Stimulated activated CD4-positive, alpha-beta T cell treated with anti-CD3 and anti-CD28 coated beads, TNF-alpha, amount 100 ng/mL, for 4 hours (primary cell): ENCODE results near the gene RP9.
"Not testable (repeated sequence)": the region's sequence is repeated elsewhere in the genome, so short reads cannot be mapped to it uniquely, and the experiment has no call there.

Source experiments
- DNase-seq, 3 experiments: peaks; one replicate each; pipeline ENCODE4 v3.0.0-alpha.2; 2020; ENCODE audit warnings: low read depth in 3 of 3

Gene RP9

DNA sequence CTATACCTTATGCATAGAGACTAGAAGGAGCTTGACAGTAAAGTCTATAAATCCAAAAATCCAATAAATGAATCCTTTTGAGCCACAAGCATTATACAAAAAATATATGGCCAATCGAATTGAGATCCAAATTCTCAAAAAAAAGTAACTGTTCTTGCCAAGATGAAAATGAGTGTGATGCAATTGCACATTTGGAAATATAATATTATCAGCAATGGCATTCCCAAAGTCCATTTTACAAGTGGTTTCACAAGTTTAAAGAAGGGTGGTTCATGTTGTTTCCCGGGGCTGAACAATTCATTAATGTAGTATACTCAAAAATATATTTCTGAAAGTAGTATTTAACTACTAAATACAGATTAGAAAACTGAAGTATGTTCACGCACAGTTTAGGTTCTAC, 7.3 kb downstream of the RP9 start:
- DNase-seq = no peak

DNA sequence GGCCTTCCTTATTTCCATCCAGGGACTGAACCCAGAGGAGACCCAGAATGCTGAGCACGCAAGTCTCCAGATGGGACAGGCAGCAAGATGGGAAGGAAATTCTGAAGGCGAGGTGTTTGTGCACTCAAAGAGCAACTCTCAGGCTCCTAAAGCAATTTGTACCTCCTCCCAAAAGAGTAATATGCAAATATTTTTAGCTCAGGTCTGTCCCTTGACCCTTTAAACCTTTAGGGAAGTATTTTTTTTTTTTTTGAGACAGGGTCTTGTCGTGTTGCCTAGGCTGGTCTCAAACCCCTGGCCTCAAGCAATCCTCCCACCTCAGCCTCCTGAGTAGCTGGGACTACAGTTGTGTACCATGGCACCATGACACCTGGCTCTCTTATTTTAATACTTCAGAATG, 8.4 kb downstream of the RP9 start:
- DNase-seq = no peak

DNA sequence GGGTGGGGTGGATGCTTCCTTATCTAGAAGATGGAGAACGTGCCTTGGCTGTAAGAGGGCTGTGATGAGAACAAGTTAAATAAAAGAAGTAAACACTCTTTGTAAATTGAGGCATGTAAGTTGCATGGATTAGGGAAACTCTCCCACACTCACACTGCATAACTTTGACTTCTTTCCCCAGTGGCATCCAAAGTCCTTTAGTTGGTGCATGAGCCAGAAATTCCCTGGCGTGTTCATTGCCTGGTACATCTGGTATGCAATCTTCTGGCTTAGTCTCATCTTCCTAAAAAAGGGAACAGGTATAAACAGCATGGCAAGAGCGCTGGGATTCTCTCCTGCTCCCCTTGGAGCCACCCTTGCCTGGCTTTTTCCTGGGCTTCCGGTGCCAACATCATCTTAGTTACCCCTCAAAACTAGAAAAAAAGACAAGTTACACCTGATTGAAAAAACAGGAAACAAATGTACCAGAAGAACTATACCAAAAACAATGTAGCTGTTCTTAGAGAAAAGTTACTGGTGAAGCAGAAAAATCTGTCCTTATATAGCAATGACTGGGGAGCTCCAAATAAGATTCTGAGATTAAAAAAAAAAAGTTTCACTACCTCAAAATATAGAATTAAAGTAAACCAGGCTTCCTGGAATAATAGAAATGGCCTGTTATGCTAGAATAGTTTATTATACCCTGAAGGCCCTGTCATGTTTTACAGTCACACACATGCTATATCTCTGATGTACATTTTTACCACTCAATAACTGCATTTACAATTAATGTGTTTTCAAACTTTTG, 9.9 kb downstream of the RP9 start:
- no peak for DNase-seq

DNA sequence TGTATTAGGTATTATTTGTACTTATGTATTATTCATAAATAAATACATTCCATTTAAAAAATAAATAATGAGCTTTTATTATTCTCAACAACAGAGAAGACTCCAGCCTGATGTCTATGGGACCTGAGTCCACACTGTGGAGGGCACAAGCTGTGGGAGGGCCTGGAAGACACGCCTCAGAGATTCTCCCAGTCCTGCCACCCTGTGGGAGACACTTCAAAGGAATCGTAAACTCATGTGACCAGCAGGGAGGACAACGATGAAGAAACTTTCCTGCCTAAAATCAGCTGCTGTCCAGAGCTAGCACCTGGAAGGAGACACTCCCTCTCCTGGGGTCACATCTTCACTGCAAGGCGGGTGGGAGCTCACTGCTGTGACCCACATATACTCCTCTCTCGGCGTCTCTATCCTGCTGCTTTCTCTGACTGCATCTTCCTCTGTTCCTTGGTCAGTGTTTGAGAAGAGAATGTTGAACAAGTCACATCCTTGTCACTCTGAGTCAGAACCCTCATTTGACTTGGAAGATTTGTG, 14.4 kb downstream of the RP9 start:
- not testable (repeated sequence) for DNase-seq

DNA sequence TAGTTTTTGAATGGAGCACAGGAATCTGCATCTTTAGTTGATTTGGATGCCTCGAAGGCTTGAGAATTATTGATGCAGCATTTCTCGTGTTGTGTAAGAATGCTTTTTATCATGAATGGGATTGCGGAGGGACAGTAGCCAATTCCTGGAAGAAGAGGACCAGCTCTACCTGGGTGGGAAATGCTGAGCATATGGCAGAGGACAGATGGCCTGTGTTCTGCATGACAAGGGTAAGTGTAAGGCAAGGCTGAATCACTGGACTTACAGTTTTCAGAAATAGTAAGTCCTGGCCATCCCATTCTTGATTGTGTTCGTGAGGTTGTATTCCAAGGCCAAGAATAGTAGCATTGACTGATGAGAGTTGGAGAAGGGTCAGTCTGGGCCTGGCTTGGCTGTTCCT, 15.9 kb downstream of the RP9 start:
- DNase-seq = no peak

DNA sequence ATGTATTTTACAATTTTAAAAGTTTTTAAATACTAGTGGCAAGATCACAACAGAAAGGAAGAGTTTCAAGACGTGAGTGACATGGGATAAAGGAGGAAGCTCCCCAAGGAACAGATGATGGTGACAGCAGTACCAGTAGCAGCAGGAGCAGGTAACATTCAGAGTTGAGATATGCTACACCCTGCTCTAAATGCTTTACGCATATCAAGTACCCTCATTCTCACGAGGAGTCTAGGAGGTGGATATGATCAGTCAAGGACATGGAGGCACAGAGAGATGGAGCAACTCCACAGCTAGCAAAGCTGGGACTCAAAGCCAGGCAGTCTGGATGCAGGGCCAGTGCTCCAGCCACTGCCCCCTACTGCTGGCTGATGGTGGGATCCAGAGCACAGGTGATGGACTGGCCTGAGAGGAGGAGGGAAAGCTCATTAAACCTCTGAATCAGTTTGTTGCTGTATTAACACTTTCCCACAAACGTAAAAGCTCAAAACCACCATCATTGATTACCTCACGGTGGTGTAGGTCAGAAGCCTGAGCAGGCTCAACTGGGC, 17.5 kb downstream of the RP9 start:
- DNase-seq = no peak

DNA sequence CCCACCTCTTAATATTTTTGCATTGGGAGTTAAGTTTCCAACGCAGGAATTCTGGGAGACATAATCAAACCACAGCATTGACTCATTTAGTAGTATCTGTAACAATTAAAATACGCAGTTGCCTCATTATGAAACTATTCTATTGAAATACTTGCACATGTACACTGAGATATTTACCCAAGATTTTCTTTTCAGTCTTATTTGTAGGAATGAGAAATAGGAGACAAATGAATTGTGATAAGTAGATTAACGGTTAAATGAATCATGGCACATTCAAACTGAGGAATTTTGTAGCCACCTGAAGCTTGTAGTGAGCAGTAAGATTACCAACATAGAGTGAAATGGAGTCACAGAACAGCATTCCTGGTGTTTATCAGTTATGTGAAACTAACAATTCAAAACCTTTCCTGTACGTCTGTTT, 18.1 kb downstream of the RP9 start:
- no peak for DNase-seq

DNA sequence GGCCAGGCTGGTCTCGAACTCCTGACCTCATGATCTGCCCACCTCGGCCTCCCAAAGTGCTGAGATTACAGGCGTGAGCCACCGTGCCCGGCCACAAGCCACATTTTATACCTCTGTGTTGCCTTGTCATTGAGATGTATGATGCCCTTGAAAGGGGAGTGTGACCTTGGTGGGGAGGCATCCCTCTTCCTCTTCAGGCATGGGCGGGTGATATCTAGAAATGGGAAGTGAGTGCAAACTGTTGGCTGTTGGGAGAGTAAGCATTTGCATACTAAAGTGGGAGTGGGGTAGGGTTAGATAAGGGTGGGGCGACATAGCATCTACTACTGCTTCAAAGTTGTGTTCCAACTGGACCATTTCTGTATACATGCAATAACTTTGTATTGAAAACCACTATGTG, 20.1 kb downstream of the RP9 start:
- no peak for DNase-seq

DNA sequence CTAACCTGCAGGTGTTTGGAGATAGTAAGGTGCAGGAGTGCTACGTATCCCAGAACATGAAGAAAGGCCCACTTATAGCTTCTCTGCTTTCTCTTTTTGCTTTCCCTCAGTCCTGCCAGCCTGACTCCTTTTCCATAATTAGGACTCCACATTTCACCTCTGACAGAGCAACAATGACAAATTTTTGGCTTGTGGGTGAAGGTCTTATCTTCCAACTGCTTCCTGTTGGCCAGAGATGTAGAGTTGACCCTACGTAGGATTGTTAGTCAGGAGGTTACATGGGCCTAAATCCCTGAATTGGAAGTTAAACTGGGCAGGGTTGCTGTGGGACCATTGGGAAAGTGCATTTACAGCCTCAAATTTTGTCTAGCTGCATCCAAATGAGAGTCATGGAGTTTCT, 21.3 kb downstream of the RP9 start:
- DNase-seq = no peak

DNA sequence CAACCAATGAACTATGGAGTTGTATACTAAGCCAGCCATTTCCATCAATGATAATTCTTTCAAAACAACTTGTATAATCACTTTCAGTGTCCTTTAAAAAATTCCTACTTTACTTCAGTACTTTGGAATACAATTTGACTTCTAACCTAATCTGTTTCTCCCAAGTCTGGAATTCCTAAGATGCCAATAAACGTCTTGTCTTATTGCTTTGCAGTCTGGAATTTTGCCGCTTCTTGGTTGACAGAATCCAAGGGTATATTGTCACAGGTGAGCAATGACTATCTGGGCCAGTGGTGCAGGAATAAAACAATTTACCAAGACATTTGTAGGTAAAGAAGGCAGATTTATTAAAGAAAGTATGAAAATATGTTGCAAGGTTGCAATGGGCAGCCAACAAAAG, 21.8 kb downstream of the RP9 start:
- DNase-seq = no peak

DNA sequence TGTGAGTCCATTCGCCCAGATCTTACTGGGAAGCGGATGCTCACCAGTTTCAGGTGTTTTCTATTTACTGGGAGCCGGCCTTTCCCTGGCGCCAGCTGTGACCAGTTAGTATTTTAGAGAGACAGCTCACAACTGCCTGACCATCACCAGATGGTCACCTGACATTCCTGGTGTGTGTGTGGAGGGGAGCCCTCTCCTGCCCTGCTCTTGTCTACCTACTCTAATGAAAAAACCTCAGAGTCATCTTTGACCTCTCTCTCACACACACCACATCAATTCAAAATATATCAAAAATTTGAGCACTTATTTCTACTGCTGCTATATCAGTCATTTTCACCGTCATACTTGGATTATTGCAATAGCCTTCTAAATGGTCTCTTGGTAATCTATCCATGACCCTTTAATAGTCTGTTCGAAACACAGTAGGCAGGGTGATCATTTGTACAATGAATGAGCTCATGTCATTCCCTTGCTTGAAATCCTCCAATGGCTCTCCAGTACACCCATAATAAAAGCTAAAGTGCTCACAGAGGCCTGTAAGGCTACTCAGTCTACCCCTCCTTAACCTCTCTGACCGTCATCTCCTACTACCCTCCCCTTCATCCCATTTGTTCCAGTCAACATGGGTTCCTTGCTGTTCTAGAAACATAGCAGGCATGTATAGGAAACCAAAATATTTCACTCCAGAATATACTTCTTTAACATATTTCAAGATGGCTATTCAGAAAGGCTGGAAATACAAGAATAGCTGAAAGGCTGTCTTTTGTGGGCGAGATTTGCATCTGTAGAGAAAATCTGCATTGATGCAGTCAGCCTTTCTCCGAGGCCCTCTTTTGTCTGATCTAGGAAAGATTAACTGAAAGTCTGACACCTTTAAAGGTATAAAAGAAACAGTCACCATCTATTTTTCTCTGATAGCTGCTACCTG, 29.2 kb downstream of the RP9 start:
- DNase-seq = no peak

DNA sequence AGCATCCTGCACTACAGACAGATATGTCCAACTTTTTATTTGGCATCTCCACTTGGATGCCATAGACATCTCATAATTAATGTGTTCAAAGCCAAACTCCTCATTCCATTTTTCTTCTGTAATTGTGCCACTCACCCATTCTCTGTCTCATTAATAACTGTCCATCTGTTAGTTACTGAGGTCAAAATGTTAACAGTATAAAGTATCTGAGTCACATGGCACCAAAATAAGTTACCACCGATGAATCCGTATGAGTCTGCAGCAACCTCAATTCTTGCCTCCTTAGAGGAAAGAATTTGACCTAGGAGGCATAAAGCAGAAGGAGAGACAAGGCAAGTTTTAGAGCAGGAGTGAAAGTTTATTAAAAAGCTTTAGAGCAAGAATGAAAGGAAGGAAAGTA, 30.1 kb downstream of the RP9 start:
- no peak for DNase-seq

DNA sequence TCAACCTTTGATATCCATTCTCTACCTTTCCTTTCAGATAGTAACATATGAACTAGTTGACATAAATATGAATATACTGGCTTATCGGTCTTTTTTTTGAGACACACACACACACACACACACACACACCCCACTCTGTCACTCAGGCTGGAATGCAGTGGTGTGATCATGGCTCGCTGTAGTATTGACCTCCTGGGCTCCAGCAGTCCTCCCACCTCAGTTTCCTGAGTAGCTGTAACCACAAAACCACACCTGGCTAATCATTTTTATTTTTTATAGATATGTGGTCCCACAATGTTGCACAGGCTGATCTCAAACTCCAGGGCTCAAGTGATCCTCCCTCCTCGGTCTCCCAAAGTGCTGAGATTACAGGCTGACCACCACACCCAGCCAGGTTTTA, 32.5 kb downstream of the RP9 start:
- no peak for DNase-seq

DNA sequence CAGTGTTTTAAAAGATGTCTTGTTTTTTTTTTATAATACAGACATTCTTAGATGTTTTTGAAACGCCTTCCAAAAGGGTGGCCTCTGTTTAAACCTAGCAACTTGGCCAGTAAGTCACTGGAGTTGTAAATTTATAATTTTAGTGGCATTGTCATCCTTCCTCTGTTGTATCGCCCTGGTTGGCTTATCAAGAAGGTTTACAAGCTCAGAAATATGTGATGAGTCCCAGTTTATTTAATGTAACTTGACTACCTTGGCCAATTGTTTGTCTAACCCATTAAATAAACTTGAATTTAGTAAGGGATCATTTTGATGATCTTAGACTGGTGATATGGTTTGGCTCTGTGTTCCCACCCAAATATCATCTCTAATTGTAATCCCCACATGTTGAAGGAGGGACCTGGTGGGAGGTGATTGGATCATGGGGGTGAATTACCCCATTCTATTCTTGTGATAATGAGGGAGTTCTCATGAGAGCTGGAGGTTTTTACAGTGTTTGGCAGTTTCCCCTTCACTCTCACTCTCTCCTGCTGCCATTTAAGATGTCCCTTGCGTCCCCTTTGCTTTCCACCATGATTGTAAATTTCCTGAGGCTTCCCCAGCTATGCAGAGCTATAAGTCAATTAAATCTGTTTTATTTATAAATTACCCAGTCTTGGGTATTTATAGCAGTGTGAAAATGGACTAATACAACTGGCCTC, 33.2 kb downstream of the RP9 start:
- no peak for DNase-seq

DNA sequence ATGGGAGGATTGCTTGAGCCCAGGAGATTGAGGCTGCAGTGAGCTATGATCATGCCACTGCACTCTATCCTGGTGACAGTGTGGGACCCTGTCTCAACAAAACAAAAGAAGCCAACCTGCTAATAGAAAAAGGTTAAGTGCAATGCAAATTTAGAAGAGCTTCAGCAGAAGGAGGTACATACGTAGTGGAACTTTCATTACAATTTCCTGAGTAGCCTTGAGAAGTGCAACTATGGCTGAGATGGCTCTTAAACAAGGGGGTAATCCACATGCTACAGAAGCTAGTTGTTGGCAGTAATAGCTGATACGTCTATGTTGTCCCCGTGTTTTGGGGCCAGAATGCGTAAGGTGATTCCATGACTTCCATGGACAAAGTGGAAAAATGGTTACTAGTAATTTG, 36.0 kb downstream of the RP9 start:
- no peak for DNase-seq

DNA sequence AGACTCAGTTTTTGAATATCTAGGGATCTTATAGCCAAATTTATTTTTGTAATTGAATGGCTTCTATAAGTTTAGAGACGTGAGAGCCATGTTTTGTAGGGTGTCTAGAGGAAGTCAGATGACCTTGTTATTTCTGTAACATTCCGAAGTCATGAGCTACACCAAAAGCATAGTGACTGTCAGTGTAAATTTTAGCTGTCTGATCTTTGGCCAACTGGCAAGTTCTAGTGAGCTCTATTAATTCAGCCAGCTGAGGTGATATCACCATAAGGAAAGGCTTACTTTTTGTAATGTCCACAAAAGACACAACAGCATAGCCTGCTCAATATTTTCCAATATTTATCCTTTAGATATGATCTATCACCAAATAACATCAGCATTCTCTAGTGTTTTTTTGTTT, 36.7 kb downstream of the RP9 start:
- no peak for DNase-seq

DNA sequence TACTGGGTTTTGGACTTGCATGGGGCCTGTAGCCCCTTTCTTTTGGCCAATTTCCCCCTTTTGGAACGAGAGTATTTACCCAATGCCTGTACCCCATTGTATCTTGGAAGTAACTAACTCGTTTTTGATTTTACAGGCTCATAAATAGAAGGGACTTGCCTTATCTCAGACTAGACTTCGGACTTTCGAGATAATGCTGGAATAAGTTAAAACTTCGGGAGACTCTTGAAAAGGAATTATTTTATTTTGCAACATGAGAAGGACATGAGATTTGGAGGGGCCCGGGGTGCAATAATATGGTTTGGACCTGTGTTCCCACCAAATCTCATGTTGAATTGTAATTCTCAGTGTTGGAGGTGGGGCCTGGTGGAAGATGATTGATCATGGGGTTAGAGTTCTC, 38.4 kb downstream of the RP9 start:
- no peak for DNase-seq

DNA sequence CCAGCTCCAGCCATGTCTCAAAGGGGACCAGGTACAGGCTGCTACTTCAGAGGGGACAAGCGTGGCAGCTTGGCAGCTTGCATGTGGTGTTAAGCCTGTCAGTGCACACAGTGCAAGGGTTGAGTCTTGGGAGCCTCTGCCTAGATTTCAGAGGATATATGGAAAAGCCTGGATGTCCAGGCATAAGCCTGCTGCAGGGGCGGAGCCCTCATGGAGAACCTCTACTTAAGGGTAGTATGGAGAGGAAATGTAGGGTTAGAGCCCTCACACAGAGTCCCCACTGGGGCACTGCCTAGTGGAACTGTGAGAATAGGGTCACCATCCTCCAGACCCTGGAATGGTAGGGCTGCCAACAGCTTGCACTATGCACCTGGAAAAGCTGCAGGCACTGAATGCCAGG, 38.9 kb downstream of the RP9 start:
- no peak for DNase-seq

DNA sequence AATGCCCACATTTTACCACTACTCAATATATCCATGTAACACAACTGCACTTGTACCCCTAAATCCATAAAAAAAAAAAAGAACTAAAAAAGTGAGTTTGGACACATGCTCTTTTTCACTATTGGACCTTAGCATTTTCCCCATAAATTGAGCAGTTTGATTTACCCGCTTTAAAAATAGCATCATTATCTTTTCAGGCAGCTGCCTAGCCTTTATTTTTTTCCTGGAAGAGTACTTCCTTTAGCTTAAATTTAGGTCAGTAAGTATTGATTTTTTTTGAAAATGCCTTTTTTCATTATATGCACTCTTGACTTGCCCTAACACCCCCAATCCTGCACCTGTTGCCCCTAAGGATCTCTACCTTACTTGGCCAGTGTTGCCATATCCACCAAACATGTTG, 41.3 kb downstream of the RP9 start:
- DNase-seq = no peak

DNA sequence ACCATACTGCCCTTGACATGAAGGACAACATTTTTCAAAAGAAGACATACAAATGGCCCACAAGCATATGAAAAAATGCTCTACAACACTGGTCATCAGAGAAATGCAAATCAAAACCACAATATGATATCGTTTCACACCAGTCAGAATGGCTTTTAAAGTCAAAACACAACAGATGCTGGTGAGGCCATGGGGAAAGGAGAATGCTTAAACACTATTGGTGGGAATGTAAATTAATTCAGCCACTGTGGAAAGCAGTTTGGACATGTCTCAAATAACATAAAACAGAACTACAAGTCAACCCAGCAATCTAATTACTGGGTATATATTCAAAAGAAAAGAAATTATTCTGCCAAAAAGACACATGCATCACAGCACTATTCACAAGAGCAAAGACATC, 42.4 kb downstream of the RP9 start:
- no peak for DNase-seq

DNA sequence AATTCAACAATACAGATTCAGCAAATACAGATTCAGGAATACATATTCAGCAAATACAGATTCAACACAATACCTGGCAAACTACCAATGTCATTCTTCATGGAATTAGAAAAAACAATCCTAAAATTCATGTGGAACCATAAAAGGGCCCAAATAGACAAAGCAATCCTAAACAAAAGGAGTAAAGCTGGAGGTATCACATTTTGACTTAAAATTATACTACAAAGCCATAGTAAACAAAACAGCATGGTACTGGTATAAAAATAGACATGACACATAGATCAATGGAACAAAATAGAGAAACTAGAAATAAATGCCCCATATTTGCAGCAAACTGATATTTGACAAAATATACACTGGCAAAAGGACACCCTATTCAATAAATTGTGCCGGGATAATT, 43.2 kb downstream of the RP9 start:
- DNase-seq = no peak
